Left ventricle myocardium inferior (tissue), 1 donor: ENCODE data around the gene SLC15A4. TPM values are rescaled to one million over a fixed set of nuclear protein-coding genes. Genes with fewer than 3 reads are reported as not detected.

Experiments
- DNase-seq: peaks from one replicate; pipeline ENCODE4 v3.0.0-alpha.2; 2020
- H3K27ac ChIP-seq: fragments of 200-600 bp; replicated peaks from 2 replicates; pipeline ENCODE4 v1.8.0; 2021
- H3K27me3 ChIP-seq: fragments of 200-600 bp; 2 replicates; pipeline ENCODE4 v1.8.0; 2021; ENCODE audit warnings: low read depth
- H3K36me3 ChIP-seq: fragments of 200-600 bp; 2 replicates; pipeline ENCODE4 v1.8.0; 2021
- H3K4me1 ChIP-seq: fragments of 200-600 bp; 2 replicates; pipeline ENCODE4 v1.8.0; 2021
- H3K4me3 ChIP-seq: fragments of 200-600 bp; 2 replicates; pipeline ENCODE4 v1.8.0; 2021; ENCODE audit warnings: mild to moderate bottlenecking, moderate library complexity
- H3K9me3 ChIP-seq: fragments of 200-600 bp; replicated peaks from 2 replicates; pipeline ENCODE4 v1.8.0; 2021
- CTCF ChIP-seq: fragments of 200-600 bp; IDR thresholded peaks from 2 replicates; pipeline ENCODE4 v1.8.0; 2021; ENCODE audit warnings: antibody characterized with exemption, mild to moderate bottlenecking, borderline replicate concordance
- intact Hi-C: fragments of 100-400 bp; cut with micrococcal nuclease; formaldehyde crosslinking; loops from one replicate; pipeline ENCODE4 v1.11.0; 2022
- total RNA-seq: library from RNA; stranded (reverse); fragmentation: NEBNext Ultra II Directional; extraction: Animal tissue kit (Norgen Biotek cat#: 25700); gene quantifications from one replicate; pipeline ENCODE4 v1.2.1, GENCODE V29; 2021
- donor health status: DM: no; HTN: yes; CAD: no; lungs with severe emphysema.

The SLC15A4 gene
- total RNA-seq, 1 donor from 2014 or later = 15.4 TPM

- no peak for TF ChIP-seq CTCF
- Histone ChIP-seq H3K36me3 (peaks cover 89% of the 10 kb centered on the region), H3K27ac (peak overlapping the region; percentile 52), H3K9me3 (no peaks in the 10 kb centered on the region), H3K4me3 (no peak overlapping the region), H3K4me1 (peaks cover 58% of the 10 kb centered on the region), H3K27me3 (no peaks in the 10 kb centered on the region)
- DNase-seq = no peak
- intact Hi-C loops = no loop called here
Measured at GRCh38 chr12:128797119-128798118, 26.3 kb downstream of the SLC15A4 start.

- intact Hi-C loops = no loop called here
- H3K27ac ChIP-seq = peak overlapping the region; percentile 52
- DNase-seq = no peak
- peaks cover 97% of the 10 kb centered on the region for H3K36me3 ChIP-seq
- H3K27me3 ChIP-seq = no peaks in the 10 kb centered on the region
- no peak for TF ChIP-seq CTCF
- peaks cover 50% of the 10 kb centered on the region for H3K4me1 ChIP-seq
- H3K4me3 ChIP-seq = no peak overlapping the region
- H3K9me3 ChIP-seq = no peaks in the 10 kb centered on the region
Measured at GRCh38 chr12:128796439-128797118, 27.2 kb downstream of the SLC15A4 start.

GRCh38 chr12:128795530-128796361 is 28.0 kb downstream of the SLC15A4 start:
- Histone ChIP-seq H3K36me3 (peaks cover 97% of the 10 kb centered on the region), H3K27ac (no peak overlapping the region), H3K4me3 (no peak overlapping the region), H3K27me3 (no peaks in the 10 kb centered on the region), H3K4me1 (peaks cover 51% of the 10 kb centered on the region), H3K9me3 (no peaks in the 10 kb centered on the region)
- TF ChIP-seq CTCF = no peak
- intact Hi-C loops = no loop called here
- no peak for DNase-seq

- H3K4me1 ChIP-seq = peaks cover 59% of the 10 kb centered on the region
- no peak for TF ChIP-seq CTCF
- no peak for DNase-seq
- peak overlapping the region; percentile 40 for H3K27ac ChIP-seq
- intact Hi-C loops = no loop called here
- H3K9me3 ChIP-seq = no peaks in the 10 kb centered on the region
- H3K4me3 ChIP-seq = no peak overlapping the region
- H3K36me3 ChIP-seq = peaks cover 89% of the 10 kb centered on the region
- H3K27me3 ChIP-seq = no peaks in the 10 kb centered on the region
Measured at GRCh38 chr12:128794661-128795529, 28.9 kb downstream of the SLC15A4 start.
